ENCODE measurements around the gene STK32C.

- no peak for TF ChIP-seq CTCF (IDR thresholded peaks at IDR 0.05; ENCODE audit: insufficient read depth, low read depth, low read length)
- no peak for TF ChIP-seq EZH2 (IDR thresholded peaks at IDR 0.05; ENCODE audit: insufficient read depth, low read length)
Observed at GRCh38 chr10:132274581-132274980, 33.2 kb downstream of the STK32C start.
